HEK293T (cell line): Measurements from ENCODE around the gene AMIGO2.

Source experiments
- CTCF ChIA-PET: fragments of 350-600 bp; formaldehyde crosslinking; extraction: SDS; loops from one replicate; lab custom pipeline; 2021; ENCODE audit warnings: antibody characterized with exemption, inconsistent platforms; lab: Yijun Ruan, JAX
- POLR2A ChIA-PET: fragments of 350-600 bp; formaldehyde crosslinking; extraction: SDS; loops from one replicate; lab custom pipeline; 2020; ENCODE audit warnings: antibody characterized with exemption, inconsistent platforms; lab: Yijun Ruan, JAX
- DNase-seq: peaks from one replicate; pipeline ENCODE4 v3.0.0; 2012; ENCODE audit warnings: mixed read lengths; ENCODE audit errors: extremely low spot score
- ARNT ChIP-seq: fragments of 450-650 bp; IDR thresholded peaks from 2 replicates; pipeline ENCODE4 v1.6.1; 2017; ENCODE audit warnings: mild to moderate bottlenecking
- BHLHE40 ChIP-seq: fragments of 450-650 bp; IDR thresholded peaks from 2 replicates; pipeline ENCODE4 v1.6.1; 2016; ENCODE audit warnings: mild to moderate bottlenecking, moderate library complexity, borderline replicate concordance
- CTBP1 ChIP-seq: fragments of 450-650 bp; IDR thresholded peaks from 2 replicates; pipeline ENCODE4 v1.6.1; 2016; ENCODE audit warnings: borderline replicate concordance
- ELF4 ChIP-seq: fragments of 450-650 bp; IDR thresholded peaks from 2 replicates; pipeline ENCODE4 v1.6.1; 2017; ENCODE audit warnings: antibody characterized with exemption
- FOXA1 ChIP-seq: fragments of 450-650 bp; IDR thresholded peaks from 2 replicates; pipeline ENCODE4 v1.6.1; 2016; ENCODE audit warnings: mild to moderate bottlenecking
- FOXK2 ChIP-seq: fragments of 450-650 bp; IDR thresholded peaks from 2 replicates; pipeline ENCODE4 v1.6.1; 2016; ENCODE audit warnings: mild to moderate bottlenecking
- FOXM1 ChIP-seq: fragments of 450-650 bp; IDR thresholded peaks from 2 replicates; pipeline ENCODE4 v1.6.1; 2017; ENCODE audit warnings: mild to moderate bottlenecking, borderline replicate concordance
- HDGF ChIP-seq: fragments of 450-650 bp; IDR thresholded peaks from 2 replicates; pipeline ENCODE4 v1.6.1; 2017; ENCODE audit warnings: antibody characterized with exemption, borderline replicate concordance
- L3MBTL2 ChIP-seq: fragments of 450-650 bp; conservative IDR thresholded peaks from 2 replicates; pipeline ENCODE4 v1.6.1; 2016; ENCODE audit warnings: mild to moderate bottlenecking
- LEF1 ChIP-seq: fragments of 450-650 bp; IDR thresholded peaks from 2 replicates; pipeline ENCODE4 v1.6.1; 2017; ENCODE audit warnings: mild to moderate bottlenecking, borderline replicate concordance
- NFRKB ChIP-seq: fragments of 450-650 bp; IDR thresholded peaks from 2 replicates; pipeline ENCODE4 v1.6.1; 2016; ENCODE audit warnings: mild to moderate bottlenecking, moderate library complexity
- PKNOX1 ChIP-seq: fragments of 450-650 bp; IDR thresholded peaks from 2 replicates; pipeline ENCODE4 v1.6.1; 2016
- SP1 ChIP-seq: fragments of 450-650 bp; IDR thresholded peaks from 2 replicates; pipeline ENCODE4 v1.6.1; 2017
- SUZ12 ChIP-seq: fragments of 450-650 bp; IDR thresholded peaks from 2 replicates; pipeline ENCODE4 v1.6.1; 2016; ENCODE audit warnings: mild to moderate bottlenecking
- TARDBP ChIP-seq: fragments of 450-650 bp; IDR thresholded peaks from 2 replicates; pipeline ENCODE4 v1.6.1; 2016
- ZNF384 ChIP-seq: fragments of 450-650 bp; IDR thresholded peaks from 2 replicates; pipeline ENCODE4 v1.6.1; 2016

The AMIGO2 gene

GRCh38 chr12:47028186-47028585, 51.6 kb downstream of the AMIGO2 start:
- TF ChIP-seq FOXM1 (no peak), CTBP1 (no peak), SUZ12 (no peak), TARDBP (no peak), SP1 (no peak), FOXA1 (no peak), NFRKB (no peak), PKNOX1 (no peak), BHLHE40 (no peak), L3MBTL2 (no peak), ELF4 (no peak), HDGF (no peak), ARNT (no peak), LEF1 (no peak), ZNF384 (no peak), FOXK2 (no peak)
- POLR2A ChIA-PET: no interaction called here
- CTCF ChIA-PET: no interaction called here
- no peak for DNase-seq
